Anterior cingulate cortex (tissue), 58 donors: ENCODE data around the gene FBXO21.

Source experiments
- DNase-seq, 58 donors: peaks; one replicate each; lab custom pipeline; 2025; lab: John Stamatoyannopoulos, UW

FBXO21 gene

DNA sequence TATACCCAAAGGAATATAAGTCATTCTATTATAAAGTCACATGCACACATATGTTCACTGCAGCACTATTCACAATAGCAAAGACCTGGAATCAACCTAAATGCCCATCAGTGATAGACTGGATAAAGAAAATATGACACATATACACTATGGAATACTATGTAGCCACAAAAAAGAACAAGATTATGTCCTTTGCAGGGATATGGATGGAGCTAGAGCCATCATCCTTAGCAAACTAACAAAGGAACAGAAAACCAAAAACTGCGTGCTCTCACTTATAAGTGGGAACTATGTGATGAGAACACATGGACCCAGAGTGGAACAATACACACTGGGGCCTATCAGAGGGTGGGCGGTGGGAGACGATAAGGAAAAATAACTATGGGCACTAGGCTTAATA, 21.3 kb downstream of the FBXO21 start:
- no peak for DNase-seq

DNA sequence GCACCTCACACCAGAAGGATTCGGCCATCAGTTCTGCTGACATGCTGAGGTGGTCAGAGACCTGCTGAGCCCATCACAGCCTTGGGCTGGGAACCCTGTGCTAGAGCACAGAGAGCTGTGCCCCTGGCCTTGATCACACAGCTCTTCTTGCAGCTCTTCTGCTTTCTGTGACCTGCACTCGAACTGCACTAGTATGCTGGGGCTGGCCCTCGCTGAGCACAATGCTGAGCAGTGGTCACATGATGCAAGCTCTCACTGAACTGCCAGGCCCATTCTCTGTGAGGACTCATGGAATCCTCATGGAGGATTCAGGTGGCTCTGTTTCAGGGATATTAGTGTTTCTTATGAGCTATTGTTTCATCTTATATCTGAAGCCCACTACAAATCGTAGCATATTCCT, 22.5 kb downstream of the FBXO21 start:
- DNase-seq = no peak

DNA sequence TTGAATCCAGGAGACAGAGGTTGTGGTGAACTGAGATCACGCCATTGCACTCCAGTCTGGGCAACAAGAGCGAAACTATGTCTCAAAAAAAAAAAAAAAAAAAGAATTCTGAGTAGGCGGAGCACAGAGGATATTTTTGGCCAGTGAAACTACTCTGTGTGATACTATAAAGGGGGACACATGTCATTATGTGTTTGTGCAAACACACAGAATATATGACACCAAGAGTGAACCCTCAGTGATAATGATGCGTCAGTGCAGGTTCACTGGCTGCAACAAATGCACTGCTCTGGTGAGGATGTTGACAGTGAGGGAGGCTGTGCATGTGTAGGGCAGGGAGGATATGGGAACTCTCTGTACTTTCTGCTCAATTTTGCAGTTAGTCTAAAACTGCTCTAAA, 24.2 kb downstream of the FBXO21 start:
- DNase-seq = no peak

DNA sequence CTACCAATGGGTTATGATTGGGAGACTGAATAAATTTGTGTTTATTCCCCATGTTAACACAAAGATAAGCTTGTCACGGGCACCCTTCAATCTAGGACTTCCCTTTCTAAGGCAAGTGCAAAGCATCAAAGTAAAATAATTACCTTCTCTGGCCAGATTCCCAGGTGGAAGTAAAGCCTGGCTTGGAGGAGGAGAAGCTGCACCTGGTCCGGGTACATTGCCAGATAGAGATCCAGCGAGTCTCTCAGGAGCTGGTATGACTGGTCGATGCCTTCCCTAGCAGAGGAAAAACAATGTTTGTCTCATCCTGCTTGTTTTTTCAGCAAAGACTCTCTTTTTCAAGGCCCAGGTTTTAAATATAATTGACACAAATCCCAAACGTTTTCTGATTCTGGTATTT, 24.9 kb downstream of the FBXO21 start:
- no peak for DNase-seq

DNA sequence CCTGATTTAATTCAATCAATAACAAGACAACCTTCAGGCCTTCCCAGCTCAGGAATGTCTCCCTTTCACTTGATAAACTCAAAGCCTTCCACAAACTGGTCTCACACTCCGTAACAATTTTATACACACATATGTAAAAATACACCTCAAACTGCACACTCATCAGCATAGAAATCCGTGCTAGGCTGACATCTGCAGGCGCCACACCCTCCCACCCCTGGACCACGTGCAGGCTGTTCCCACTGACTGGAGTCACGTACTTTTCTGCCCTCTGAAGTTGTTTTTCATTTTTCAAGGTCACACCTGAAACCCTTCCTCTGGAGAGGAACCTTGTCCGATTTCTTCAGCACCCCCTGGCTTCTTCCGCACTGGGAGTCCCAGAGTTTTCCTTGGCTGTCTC, 27.6 kb downstream of the FBXO21 start:
- peak in 1 of 58 donors; percentile 16 for DNase-seq

DNA sequence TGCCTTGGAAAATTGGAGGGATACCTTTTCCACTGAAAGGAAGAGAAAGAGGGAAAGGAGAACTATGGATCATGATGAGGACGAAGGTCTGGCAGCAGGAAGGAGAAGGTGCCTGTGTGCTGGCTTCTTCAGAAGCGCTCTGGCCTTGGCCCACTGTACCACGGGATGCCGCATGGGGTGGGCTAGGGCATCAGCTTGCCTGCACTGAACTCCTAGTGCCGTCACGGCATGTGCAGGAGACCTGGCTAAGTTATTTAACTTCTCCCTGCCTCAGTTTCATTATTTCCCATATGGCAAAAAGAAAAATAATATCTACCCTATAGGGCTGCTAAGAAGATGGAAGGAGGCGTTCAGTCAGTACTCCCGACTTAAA, 28.1 kb downstream of the FBXO21 start:
- no peak for DNase-seq

DNA sequence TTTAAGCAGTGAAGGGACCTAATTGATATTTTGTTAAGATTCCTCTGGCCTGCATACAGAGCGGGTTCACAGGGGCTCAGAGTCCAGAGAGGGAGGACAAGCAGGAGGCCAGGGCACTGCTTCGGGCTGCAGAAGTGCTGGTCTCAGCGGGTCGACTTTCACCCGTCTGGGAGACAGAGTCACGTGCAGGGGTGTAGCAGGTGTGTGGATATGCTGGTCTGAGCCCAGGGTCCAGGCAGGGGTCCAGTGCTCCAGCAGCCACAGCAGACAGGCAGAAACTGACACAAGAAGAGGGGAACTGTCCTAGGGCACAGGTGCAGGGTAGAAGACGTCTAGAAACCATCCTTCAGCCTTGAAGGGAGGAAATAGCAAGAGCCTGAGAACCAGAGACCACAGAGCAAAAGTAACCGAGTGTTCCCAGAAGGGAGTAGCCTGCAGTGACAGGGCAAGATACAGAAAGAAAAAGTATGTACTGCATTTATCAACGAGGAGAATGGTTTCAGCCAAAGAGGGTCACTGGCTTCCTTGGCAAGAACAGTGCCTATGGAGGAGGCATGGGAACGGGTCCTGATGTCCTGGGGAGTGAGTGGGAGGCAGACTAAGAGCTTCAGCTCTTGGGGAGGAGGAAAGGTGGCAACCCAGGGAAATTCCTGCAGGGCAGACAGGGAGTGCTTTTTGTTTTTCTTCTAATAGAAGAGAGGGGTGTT, 28.7 kb downstream of the FBXO21 start:
- no peak for DNase-seq

DNA sequence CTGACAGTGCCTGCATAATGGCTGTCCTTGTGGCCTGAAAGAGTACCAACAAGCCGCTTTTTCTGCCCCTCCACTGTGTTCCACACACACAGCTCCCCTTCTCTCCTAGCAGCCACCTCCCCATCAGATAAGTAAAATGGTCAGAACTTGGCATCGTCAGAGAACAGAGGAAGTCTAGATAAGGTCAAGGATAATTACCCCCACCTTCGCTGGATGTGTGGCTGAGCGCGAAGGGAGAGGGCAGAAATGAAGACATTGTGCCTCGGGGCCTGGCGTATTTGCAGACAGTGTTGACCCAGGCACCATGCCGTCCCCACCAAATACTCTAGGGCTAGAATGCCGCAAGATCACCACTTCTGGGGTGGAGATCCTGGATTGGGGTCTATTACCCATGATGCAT, 30.6 kb downstream of the FBXO21 start:
- DNase-seq = no peak

DNA sequence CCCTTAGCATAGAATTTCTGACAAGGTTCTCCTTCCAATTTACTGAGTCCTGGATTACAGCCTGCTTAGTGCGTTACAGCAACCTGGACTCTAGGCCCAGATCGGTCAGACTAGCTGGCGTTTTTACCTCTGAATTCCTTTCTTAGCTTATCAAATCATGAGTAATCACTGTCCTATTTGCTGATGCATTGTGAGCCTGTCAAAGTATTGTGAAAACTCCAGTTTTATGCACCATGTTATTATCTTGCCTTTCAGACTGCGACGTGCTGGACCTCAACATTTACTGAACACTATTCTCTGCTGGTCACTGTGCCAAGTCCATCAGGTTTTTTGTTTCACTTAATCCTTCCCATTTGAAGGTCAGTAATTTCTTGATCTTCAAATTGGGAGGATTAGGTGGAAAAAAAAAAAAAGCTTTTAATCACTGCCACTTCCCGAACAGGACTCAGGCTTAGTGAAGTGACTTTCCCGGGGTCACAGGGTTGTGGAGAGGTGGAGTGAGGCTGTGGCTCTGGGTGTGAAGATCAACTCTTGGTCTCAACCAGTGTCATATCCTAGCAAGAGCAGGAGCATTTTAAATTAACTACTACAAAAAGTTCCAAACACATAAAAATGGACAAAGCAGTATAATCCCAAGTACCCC, 31.2 kb downstream of the FBXO21 start:
- DNase-seq = no peak

DNA sequence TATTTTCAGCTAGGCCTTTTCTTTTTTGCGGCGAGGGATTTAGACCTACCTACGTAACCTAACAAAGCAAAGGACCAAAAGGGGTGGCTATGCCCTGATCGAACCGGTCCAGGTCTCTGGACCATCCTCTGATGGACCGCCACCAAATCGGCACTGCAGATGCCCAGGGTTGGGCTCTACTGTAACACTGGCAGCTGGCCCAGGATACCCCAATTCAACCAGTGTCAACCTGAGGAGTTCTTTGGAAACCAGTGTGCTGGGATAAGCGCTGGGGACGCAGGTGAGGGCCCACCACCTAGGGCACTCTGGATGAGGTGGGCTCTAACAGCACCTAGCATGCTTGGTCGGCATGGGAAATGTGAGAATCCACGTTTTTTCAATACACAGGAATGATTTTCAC, 32.2 kb downstream of the FBXO21 start:
- no peak for DNase-seq

DNA sequence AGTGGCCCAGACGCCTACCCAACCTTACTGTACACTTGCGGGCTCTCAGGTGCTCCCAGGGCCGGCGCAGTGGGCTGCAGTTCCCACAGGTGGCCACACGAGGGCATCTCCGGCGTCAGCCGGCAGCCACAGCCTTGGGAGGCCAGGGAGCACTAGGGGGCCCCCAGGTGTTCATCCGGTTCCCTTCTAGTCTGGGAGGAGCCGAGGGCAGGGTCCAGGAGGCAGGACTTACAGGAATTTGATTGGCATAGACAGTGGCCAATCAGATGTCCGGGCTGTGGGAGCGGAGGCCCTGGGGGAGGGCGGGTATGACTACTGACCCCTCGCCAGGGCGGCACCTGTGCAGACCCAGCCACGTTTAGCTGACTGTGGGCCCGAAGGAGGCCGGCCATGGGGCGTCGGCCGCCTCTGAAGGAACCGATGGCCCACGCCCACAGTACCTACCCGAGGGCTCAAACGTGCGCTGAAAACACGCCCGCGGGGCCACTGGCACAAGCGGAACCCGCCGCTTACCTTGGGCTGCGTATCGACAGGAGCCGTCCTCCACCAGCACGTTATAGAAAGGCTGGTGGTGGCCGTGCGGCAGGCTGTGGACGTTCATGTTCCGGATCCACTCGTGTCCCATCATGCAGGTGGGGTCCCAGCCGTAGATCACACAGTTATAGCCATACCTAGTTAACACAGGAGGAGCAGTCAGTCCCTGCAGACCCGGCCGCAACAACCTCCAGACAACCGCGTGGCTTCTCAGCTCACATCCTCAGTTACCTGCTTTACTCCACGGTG, 34.8 kb downstream of the FBXO21 start:
- DNase-seq = peak in 24 of 58 donors; percentile 7 to 59 (median 24)

DNA sequence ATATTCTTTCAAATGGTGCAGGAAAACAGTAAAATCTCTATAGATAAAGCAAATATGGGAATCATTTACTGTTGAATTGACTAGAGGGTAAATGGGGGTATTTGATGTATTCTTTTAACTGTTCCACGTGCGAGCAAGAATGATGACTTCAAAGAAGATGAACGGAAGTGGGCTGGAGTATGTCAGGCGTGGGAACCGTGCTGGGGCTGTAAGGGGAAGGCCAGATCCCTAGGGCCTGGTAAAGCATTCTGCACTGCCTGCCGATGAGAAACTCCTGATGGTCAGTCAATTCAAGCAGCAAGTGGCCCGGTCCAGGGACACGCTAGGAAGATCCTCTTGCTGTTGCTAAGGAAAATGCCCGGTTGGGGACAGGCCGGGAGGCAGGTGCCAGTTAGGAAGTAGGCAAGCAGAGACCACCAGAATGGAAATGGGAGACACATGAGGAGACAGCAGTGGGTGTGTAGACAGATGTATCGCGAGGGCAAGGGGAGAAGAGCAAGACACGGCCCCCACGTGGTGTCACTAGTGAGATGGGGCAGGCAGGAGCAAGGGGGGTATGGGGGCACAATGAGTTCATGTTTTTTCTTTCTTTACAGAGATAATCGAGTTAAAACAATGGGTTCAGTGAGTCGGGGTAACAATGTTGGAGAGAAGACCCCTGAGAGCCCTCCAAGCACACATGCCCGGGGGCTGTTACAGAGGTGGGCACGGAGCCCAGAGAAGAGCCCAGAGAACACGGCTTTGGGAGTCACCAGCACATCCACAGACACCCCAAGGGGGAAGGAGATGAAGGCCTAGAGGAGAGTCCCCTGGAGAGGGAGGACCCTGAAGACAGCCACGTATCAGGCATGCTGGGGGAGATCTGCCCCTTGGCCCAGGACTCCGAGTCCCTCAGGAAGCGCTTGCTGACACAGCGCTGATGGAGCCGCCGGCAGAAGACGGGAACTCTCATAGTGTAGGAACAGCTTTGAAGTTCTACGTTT, 37.2 kb downstream of the FBXO21 start:
- DNase-seq = no peak

DNA sequence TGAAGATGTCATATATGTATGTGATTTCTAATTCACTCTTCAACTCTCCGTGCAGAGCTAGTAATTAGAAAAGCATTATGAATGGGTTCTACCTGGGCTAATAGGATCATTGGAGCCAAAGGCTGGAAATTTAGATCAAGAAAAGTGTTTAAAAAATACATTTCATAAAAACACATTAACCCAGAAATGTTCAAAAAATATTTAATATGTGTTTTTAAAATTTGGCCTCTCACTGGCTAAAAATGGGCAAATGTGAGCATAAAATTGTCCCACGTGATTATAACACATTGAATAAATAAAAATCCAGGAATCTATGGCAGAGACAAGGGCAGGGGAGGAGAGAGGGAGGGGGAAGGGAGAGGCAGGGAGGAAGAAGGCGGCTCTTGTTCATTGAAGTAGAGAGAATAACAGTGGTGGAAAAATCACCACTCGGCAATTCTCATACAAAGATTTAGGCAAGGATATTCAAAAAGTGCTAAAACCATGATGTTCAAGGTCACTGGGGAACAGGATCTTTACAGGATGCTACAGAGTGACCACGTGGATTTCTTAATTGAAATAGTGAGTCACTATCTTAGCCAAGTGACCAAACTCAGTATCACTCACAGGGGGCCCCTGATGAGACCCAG, 38.8 kb downstream of the FBXO21 start:
- no peak for DNase-seq

DNA sequence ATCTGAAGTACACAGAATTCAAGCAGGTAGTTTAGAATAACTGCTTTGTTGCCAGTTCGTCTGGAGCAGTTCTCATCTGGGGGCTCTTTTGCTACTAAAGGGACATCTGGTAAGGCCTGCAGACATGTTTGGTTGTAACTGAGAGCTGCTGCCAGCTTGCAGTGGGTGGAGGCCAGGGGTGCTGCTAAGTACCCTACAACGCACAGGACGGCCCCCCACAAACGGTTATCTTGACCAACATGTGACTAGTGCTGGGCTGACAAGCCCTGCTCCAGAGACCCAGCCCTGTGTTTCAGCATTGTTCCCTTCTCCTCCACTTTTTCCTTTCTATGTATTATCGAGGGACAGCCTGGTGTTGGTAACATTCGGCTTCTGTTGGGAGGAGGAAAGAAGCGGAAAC, 40.8 kb downstream of the FBXO21 start:
- no peak for DNase-seq

DNA sequence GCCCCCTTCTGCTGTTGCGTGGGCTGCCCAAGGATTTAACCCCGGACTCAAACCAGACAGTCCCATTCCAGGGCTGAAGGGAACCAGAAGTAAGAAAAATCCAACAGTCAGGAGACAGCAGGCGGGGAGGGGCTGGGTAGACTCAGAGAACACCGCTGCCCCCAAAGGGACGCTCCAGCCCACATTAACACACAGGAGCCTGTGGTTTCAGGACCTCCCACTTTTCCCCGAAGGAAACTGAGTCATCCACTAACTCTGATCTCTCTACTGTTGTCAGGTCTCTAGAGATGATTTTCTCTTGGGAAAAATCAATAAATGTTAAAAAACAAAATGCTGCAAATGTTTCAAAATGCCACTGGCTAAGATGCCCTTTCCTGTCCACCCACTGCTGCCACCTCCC, 41.6 kb downstream of the FBXO21 start:
- DNase-seq = peak in 1 of 58 donors; percentile 18

DNA sequence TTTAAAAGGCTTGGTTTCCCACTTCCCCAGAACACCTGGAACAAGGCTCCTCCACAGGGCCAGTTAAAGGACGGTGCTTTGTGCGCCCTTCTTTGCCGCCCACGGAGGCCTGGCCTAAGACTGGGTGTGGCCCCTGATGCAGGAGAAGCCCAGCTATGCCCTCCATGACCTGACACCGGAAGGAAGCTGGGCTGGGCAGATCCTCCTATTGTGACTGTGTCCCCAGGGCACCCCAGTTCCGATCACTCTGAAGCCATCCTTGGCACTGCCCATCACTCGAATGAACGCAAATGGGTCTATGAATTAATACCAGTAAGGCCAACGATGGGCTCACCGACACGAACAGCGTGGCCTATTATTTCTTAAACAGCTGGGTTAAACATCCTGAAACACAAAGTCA, 42.6 kb downstream of the FBXO21 start:
- no peak for DNase-seq

DNA sequence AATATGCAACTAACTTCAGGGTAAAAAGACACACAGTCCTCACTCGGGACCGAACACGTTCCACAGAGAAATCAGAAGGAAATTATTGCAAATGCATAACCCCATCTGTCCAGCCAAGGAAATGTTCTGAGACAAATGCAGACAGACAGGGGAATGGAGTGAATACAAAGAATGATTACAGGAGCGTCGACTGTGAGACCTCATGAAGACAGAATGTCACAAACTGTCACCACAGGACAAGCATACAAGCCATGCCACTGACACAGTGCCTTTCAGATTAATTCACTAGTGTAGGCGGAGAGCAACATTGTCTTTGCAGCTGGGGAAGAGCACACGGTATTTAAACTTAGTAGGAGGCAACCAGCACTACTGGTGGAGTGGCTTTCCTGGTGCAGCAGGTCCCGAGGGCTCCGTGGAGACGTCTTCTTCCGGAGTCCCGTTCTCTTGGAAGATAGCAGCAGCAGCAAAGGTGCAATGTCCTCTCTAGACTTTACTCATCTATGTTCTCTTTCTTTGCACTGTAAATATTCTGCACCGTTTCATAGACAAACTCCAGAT, 44.6 kb downstream of the FBXO21 start:
- no peak for DNase-seq

DNA sequence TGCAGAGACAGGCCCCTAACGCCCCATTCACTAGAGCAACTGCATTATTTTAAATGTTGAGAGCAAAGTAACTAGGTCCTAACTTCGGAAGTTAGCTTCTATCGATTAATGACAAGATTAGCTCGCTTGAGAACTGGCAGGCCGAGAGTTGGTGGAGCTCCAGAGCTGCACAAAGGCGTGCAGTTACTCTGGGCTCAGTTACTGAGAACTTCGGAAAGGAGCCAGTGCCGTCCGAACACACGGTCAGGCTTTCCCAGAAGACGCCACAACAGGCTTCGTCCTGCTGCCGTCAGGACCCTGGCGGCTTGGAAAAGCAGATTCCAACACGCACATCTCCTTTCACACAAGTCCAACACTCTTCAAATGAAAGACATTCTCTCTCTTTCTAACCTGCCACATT, 45.7 kb downstream of the FBXO21 start:
- peak in 53 of 58 donors; percentile 9 to 86 (median 49) for DNase-seq

DNA sequence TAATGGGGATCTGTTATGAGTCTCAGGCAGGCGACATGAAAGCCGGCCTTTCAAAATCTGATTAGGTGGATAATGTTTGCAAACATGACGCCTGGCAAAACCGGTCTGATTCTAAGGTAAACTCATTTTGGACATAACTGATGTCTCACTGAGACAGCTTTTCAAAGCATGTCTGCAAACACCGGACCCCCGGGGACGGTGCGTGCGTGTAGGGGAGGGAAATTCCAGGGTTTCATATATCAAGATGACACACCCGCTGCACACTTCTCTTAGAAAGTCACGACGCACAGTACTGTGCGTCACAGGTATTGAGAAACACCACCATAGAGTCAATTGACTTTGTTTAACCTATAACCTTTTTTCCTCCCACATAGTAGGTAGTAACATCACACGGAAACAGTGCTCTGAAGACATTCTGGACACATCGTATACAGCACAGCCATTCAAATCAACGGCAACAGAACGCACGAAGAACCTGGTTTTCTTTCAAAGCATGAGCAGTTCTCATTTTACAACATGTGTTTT, 47.2 kb downstream of the FBXO21 start:
- DNase-seq = no peak
